ENCODE results near the gene FBXO9.

- no peak for TF ChIP-seq POLR2A (IDR thresholded peaks at IDR 0.05)
- no peak for TF ChIP-seq CTCF (IDR thresholded peaks at IDR 0.05)
Measured at GRCh38 chr6:53139841-53140413, 74.7 kb downstream of the FBXO9 start.

Data from tibial nerve (tissue), 3 donors.